SK-N-SH treated with all-trans-retinoic acid at 6 μM for 48 hours (cell line): ENCODE results near the gene ACAD9.
"Not testable (repeated sequence)": the region's sequence is repeated elsewhere in the genome, so short reads cannot be mapped to it uniquely, and the experiment has no call there.

ENCODE experiments used
- ATAC-seq: fragments of 200-7000 bp; cut with Tn5 transposase; 3 replicates; pipeline ENCODE4 v1.9.1; 2020; ENCODE audit warnings: mild to moderate bottlenecking, moderate library complexity
- ARNTL ChIP-seq: fragments of 450-650 bp; formaldehyde crosslinking; IDR thresholded peaks from 2 replicates; pipeline ENCODE4 v1.5.0; 2020; ENCODE audit warnings: low read depth, mild to moderate bottlenecking, moderate library complexity, borderline replicate concordance
- BACH2 ChIP-seq: fragments of 250-450 bp; sonication (Bioruptor Pico); IDR thresholded peaks from 2 replicates; pipeline ENCODE4 v1.9.0; 2021; ENCODE audit warnings: mild to moderate bottlenecking, borderline replicate concordance
- CSDC2 ChIP-seq: fragments of 250-450 bp; sonication (Bioruptor Pico); IDR thresholded peaks from 2 replicates; pipeline ENCODE4 v1.5.0; 2020; ENCODE audit warnings: mild to moderate bottlenecking, moderate library complexity
- ESRRG ChIP-seq: fragments of 250-450 bp; sonication (Bioruptor Pico); IDR thresholded peaks from 2 replicates; pipeline ENCODE4 v1.6.1; 2021; ENCODE audit warnings: mild to moderate bottlenecking
- GLIS3 ChIP-seq: fragments of 250-450 bp; sonication (Bioruptor Pico); IDR thresholded peaks from 2 replicates; pipeline ENCODE4 v1.5.0; 2020; ENCODE audit warnings: mild to moderate bottlenecking, moderate library complexity
- ISL1 ChIP-seq: fragments of 250-450 bp; sonication (Bioruptor Pico); IDR thresholded peaks from 2 replicates; pipeline ENCODE4 v2.1.2; 2022; ENCODE audit warnings: mild to moderate bottlenecking, moderate library complexity
- OSR1 ChIP-seq: fragments of 250-450 bp; sonication (Bioruptor Pico); IDR thresholded peaks from 2 replicates; pipeline ENCODE4 v1.8.0; 2022; ENCODE audit warnings: moderate library complexity, mild to moderate bottlenecking, inconsistent platforms
- PPARA ChIP-seq: fragments of 250-450 bp; sonication (Bioruptor Pico); IDR thresholded peaks from 2 replicates; pipeline ENCODE4 v1.5.0; 2020; ENCODE audit warnings: mild to moderate bottlenecking, borderline replicate concordance
- RARB ChIP-seq: fragments of 250-450 bp; sonication (Bioruptor Pico); IDR thresholded peaks from 2 replicates; pipeline ENCODE4 v1.8.0; 2021; ENCODE audit warnings: mild to moderate bottlenecking, moderate library complexity
- TOX ChIP-seq: fragments of 250-450 bp; sonication (Bioruptor Pico); IDR thresholded peaks from 2 replicates; pipeline ENCODE4 v1.8.0; 2021; ENCODE audit warnings: mild to moderate bottlenecking, moderate library complexity, borderline replicate concordance
- ZC3H10 ChIP-seq: fragments of 250-450 bp; sonication (Bioruptor Pico); IDR thresholded peaks from 2 replicates; pipeline ENCODE4 v1.5.1; 2021; ENCODE audit warnings: mild to moderate bottlenecking, moderate library complexity
- ZFP30 ChIP-seq: fragments of 450-650 bp; formaldehyde crosslinking; IDR thresholded peaks from 2 replicates; pipeline ENCODE4 v1.5.0; 2022; ENCODE audit warnings: mild to moderate bottlenecking, moderate library complexity
- ZNF565 ChIP-seq: fragments of 450-650 bp; formaldehyde crosslinking; conservative IDR thresholded peaks from 2 replicates; pipeline ENCODE4 v1.5.0; 2020; ENCODE audit warnings: low read depth, mild to moderate bottlenecking, moderate library complexity
- ZNF70 ChIP-seq: fragments of 450-650 bp; formaldehyde crosslinking; IDR thresholded peaks from 2 replicates; pipeline ENCODE4 v1.5.0; 2020; ENCODE audit warnings: mild to moderate bottlenecking, moderate library complexity
- ZNF8 ChIP-seq: fragments of 450-650 bp; formaldehyde crosslinking; IDR thresholded peaks from 2 replicates; pipeline ENCODE4 v1.5.0; 2020; ENCODE audit warnings: mild to moderate bottlenecking, moderate library complexity
- TF ChIP-seq, protein P1 (sequence below): fragments of 250-450 bp; sonication (Bioruptor Pico); IDR thresholded peaks from 2 replicates; pipeline ENCODE4 v1.8.0; 2021; ENCODE audit warnings: low read depth, mild to moderate bottlenecking, moderate library complexity, borderline replicate concordance
- TF ChIP-seq, protein P2 (sequence below): fragments of 250-450 bp; sonication (Bioruptor Pico); IDR thresholded peaks from 2 replicates; pipeline ENCODE4 v1.5.1; 2020; ENCODE audit warnings: low read depth, mild to moderate bottlenecking, moderate library complexity
- TF ChIP-seq, protein P3 (sequence below): fragments of 250-450 bp; sonication (Bioruptor Pico); IDR thresholded peaks from 2 replicates; pipeline ENCODE4 v1.5.1; 2021; ENCODE audit warnings: mild to moderate bottlenecking, moderate library complexity
- TF ChIP-seq, protein P4 (sequence below): fragments of 250-450 bp; sonication (Bioruptor Pico); IDR thresholded peaks from 2 replicates; pipeline ENCODE4 v1.8.0; 2020; ENCODE audit warnings: mild to moderate bottlenecking, moderate library complexity, borderline replicate concordance

ACAD9 gene

DNA sequence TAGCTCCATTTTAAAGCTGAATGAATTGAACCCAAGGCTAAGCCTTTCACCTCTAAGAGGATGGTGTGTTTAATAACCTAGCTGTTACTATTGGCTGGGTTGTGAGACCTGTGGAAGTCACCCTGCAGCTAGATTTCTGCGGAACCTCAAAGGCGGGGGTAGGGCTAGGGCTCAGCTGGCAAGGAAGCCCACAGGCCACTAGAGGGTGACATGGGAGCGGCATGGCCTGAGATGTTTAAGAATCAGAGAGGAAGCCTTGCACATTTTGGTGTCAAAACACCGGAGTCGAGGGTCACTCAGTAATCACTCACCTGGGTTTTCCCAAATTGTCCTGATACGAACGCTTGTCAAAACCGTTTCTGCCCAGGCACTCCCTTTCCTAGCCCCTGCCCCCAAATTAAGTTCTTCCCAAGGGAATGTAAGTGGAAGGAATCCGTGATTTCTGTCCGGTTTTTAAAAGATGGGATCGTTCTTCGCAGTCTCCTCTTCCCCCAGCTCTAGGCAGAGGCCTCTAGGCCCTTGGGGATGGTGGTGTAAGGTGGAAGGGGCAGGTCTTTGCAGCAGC is 3.8 kb upstream of the ACAD9 start:
- TF ChIP-seq BACH2 = no peak
- peak; percentile 22; the same call in 2 of the 3 replicates for ATAC-seq

DNA sequence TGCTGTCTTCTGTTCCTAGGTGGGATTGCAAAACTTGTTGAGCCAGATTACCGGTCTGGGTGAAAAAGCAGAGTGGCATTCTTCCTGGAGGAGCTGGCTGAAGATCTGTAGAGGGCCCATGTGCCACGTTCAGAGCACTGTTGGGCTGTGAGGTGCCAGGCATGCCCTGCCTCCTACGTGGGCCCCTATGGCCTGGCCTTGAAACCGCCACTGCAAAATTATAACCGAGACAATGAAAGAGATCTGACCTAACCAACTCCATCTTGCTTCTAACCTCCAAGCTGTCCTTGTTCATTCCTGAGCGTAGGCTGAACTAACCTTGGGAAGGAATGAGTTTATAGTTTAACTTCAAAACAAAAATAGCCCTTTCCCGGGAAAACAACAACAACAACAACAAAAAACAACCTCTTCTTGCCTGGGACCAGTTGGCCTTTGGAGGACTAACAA is 1.4 kb upstream of the ACAD9 start:
- no peak for ATAC-seq

DNA sequence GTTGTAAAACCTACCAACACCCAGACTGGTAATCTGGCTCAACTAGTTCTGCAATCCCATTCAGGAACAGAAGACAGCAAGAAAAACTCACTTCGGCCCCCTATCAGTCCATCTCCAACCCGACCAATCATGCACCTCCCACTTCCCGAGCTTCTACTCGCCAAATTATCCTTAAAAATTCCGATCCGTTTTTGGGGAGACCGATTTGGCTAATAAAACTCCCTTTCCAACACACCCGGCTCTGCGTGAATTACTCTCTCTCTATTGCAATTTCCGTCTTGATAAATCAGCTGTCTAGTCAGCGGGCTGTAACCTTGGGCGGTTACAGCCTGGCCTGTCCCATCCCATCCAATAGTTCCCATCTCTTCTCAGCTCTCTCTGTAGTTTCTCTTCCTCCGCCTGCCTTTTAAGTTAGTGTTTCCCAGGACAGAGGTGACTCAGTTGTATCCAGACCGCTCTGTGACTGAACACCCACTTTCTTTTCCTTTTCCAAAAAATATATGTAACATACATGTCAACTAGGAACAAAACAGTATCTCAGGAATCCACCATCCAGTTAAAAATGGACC is 780 bp upstream of the ACAD9 start:
- peak; percentile 66 for ATAC-seq

More for the DNA sequence above, 1.4 kb upstream of the ACAD9 start:
- TF ChIP-seq ISL1 (CRISPR knock-in tag) = no peak
- no peak for TF ChIP-seq ZC3H10 (CRISPR knock-in tag)

DNA sequence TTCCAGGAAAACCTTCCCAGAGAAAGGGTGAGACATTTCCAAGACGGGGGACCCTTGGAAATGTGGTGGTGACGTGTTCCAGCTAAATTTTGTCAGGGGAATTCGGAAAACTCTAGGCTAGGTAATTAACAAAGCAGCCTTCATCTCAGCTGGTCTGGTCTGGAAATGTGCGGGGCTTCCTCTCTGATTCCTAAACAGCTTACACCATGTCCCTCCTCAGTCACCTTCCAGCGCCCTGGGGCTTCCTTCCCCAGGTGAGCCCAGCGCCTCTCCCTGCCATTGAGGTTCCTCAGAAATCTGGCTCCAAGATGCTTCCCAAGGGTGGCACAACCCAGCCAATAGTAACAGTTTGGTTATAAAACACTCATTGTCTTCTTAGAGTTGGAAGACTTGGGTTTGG is 571 bp downstream of the ACAD9 start:
- TF ChIP-seq OSR1 = no peak
- TF ChIP-seq ZC3H10 (CRISPR knock-in tag) = no peak
- no peak for TF ChIP-seq BACH2
- TF ChIP-seq ARNTL (CRISPR knock-in tag) = no peak
- TF ChIP-seq, protein P1, sequence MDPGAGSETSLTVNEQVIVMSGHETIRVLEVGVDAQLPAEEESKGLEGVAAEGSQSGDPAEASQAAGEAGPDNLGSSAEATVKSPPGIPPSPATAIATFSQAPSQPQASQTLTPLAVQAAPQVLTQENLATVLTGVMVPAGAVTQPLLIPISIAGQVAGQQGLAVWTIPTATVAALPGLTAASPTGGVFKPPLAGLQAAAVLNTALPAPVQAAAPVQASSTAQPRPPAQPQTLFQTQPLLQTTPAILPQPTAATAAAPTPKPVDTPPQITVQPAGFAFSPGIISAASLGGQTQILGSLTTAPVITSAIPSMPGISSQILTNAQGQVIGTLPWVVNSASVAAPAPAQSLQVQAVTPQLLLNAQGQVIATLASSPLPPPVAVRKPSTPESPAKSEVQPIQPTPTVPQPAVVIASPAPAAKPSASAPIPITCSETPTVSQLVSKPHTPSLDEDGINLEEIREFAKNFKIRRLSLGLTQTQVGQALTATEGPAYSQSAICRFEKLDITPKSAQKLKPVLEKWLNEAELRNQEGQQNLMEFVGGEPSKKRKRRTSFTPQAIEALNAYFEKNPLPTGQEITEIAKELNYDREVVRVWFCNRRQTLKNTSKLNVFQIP = no peak
- TF ChIP-seq TOX (CRISPR knock-in tag) = no peak
- ATAC-seq = peak; percentile 5

More for the DNA sequence above, 780 bp upstream of the ACAD9 start:
- TF ChIP-seq RARB (no peak), PPARA (CRISPR knock-in tag) (no peak), BACH2 (no peak), ZNF70 (CRISPR knock-in tag) (no peak), ZNF565 (CRISPR knock-in tag) (no peak), ZNF8 (CRISPR knock-in tag) (no peak), TOX (CRISPR knock-in tag) (no peak), OSR1 (no peak), ISL1 (CRISPR knock-in tag) (no peak), CSDC2 (CRISPR knock-in tag) (no peak), GLIS3 (CRISPR knock-in tag) (no peak), ARNTL (CRISPR knock-in tag) (no peak), ZFP30 (CRISPR knock-in tag) (no peak), ESRRG (CRISPR knock-in tag) (no peak)
- TF ChIP-seq, protein P2, sequence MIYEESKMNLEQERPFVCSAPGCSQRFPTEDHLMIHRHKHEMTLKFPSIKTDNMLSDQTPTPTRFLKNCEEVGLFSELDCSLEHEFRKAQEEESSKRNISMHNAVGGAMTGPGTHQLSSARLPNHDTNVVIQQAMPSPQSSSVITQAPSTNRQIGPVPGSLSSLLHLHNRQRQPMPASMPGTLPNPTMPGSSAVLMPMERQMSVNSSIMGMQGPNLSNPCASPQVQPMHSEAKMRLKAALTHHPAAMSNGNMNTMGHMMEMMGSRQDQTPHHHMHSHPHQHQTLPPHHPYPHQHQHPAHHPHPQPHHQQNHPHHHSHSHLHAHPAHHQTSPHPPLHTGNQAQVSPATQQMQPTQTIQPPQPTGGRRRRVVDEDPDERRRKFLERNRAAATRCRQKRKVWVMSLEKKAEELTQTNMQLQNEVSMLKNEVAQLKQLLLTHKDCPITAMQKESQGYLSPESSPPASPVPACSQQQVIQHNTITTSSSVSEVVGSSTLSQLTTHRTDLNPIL (CRISPR knock-in tag) = no peak
- TF ChIP-seq, protein P1 = no peak
- TF ChIP-seq, protein P3, sequence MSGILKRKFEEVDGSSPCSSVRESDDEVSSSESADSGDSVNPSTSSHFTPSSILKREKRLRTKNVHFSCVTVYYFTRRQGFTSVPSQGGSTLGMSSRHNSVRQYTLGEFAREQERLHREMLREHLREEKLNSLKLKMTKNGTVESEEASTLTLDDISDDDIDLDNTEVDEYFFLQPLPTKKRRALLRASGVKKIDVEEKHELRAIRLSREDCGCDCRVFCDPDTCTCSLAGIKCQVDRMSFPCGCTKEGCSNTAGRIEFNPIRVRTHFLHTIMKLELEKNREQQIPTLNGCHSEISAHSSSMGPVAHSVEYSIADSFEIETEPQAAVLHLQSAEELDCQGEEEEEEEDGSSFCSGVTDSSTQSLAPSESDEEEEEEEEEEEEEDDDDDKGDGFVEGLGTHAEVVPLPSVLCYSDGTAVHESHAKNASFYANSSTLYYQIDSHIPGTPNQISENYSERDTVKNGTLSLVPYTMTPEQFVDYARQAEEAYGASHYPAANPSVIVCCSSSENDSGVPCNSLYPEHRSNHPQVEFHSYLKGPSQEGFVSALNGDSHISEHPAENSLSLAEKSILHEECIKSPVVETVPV (CRISPR knock-in tag) = no peak
- TF ChIP-seq, protein P4, sequence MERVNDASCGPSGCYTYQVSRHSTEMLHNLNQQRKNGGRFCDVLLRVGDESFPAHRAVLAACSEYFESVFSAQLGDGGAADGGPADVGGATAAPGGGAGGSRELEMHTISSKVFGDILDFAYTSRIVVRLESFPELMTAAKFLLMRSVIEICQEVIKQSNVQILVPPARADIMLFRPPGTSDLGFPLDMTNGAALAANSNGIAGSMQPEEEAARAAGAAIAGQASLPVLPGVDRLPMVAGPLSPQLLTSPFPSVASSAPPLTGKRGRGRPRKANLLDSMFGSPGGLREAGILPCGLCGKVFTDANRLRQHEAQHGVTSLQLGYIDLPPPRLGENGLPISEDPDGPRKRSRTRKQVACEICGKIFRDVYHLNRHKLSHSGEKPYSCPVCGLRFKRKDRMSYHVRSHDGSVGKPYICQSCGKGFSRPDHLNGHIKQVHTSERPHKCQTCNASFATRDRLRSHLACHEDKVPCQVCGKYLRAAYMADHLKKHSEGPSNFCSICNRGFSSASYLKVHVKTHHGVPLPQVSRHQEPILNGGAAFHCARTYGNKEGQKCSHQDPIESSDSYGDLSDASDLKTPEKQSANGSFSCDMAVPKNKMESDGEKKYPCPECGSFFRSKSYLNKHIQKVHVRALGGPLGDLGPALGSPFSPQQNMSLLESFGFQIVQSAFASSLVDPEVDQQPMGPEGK (CRISPR knock-in tag) = no peak

DNA sequence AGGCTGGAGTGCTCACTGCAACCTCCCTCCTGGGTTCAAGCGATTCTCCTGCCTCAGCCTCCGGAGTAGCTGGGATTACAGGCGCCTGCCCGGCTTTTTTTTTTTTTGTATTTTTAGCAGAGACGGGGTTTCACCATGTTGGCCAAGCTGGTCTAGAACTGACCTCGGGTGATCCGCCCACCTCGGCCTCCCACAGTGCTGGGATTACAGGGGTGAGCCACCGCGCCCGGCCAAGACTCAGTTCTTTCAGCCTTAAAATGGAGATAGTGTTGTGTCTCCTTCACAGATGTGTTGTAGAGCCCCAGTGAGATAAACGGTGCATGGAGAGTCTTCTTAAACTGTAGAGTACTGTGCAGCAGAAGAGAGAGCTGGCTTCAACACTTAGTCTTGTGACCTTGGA is 1.0 kb downstream of the ACAD9 start:
- not testable (repeated sequence) for ATAC-seq
